ENCODE measurements around the gene TSPAN5. TPM values are rescaled to one million over a fixed set of nuclear protein-coding genes. Genes with fewer than 3 reads are reported as not detected.
A peak's percentile ranks its signal among the peaks of the same experiment; 100 is the strongest.

The TSPAN5 gene
- total and polyA plus RNA-seq, 10 donors: 4.6 to 33.6 (median 22.9) TPM

- Histone ChIP-seq H3K36me3 (no peaks in the 10 kb centered on the region), H3K27ac (peak overlapping the region in 6 of 8 donors; percentile 65 to 89 (median 83)), H3K27me3 (replicated peaks in 1 of 7) (peaks cover 0 to 24% (median 0%) of the 10 kb centered on the region in 7 donors), H3K9me3 (no peaks in the 10 kb centered on the region), H3K4me1 (peaks cover 12 to 64% (median 45%) of the 10 kb centered on the region in 6 donors), H3K4me3 (no peak overlapping the region)
- intact Hi-C loops (cut with DNase I; ENCODE audit: low total_unique reads): no loop called here
- TF ChIP-seq CTCF (IDR thresholded peaks at IDR 0.05 in 8 of 11, conservative IDR thresholded peaks at IDR 0.05 in 3 of 11) (no peak), POLR2AphosphoS5 (IDR thresholded peaks at IDR 0.05) (no peak), POLR2A (IDR thresholded peaks at IDR 0.05) (no peak)
- DNase-seq: no peak
- WGBS, 5 donors: 89 to 95% (median 92%) methylated on average over 4 of the region's 4 CpGs
Observed at GRCh38 chr4:98662055-98662453, 3.6 kb upstream of the TSPAN5 start.

GRCh38 chr4:98661371-98662054 is 3.1 kb upstream of the TSPAN5 start:
- Histone ChIP-seq H3K4me3 (no peak overlapping the region), H3K27me3 (replicated peaks in 1 of 7) (peaks cover 0 to 26% (median 0%) of the 10 kb centered on the region in 7 donors), H3K9me3 (no peaks in the 10 kb centered on the region), H3K36me3 (no peaks in the 10 kb centered on the region), H3K4me1 (peaks cover 12 to 69% (median 50%) of the 10 kb centered on the region in 6 donors), H3K27ac (peak overlapping the region in 5 of 8 donors; percentile 22 to 89 (median 82))
- TF ChIP-seq POLR2AphosphoS5 (IDR thresholded peaks at IDR 0.05) (no peak), CTCF (IDR thresholded peaks at IDR 0.05 in 8 of 11, conservative IDR thresholded peaks at IDR 0.05 in 3 of 11) (no peak), POLR2A (IDR thresholded peaks at IDR 0.05) (no peak)
- no peak for DNase-seq
- intact Hi-C loops (cut with DNase I; ENCODE audit: low total_unique reads): no loop called here
- 85 to 99% (median 93%) methylated on average over 3 of the region's 3 CpGs for WGBS, 5 donors

GRCh38 chr4:98659741-98660462 is 1.5 kb upstream of the TSPAN5 start:
- Histone ChIP-seq H3K4me3 (peak overlapping the region in 5 of 8 donors; percentile 68 to 87 (median 78)), H3K36me3 (no peaks in the 10 kb centered on the region), H3K9me3 (no peaks in the 10 kb centered on the region), H3K27me3 (replicated peaks in 1 of 7) (peaks cover 0 to 26% (median 0%) of the 10 kb centered on the region in 7 donors), H3K27ac (peak overlapping the region in 4 of 8 donors; percentile 83 to 89 (median 86)), H3K4me1 (peaks cover 12 to 84% (median 56%) of the 10 kb centered on the region in 6 donors)
- TF ChIP-seq POLR2A (IDR thresholded peaks at IDR 0.05): no peak
- TF ChIP-seq CTCF (IDR thresholded peaks at IDR 0.05 in 8 of 11, conservative IDR thresholded peaks at IDR 0.05 in 3 of 11): no peak
- TF ChIP-seq POLR2AphosphoS5 (IDR thresholded peaks at IDR 0.05): no peak
- WGBS, 5 donors: 75 to 82% (median 77%) methylated on average over 7 of the region's 7 CpGs
- intact Hi-C loops (cut with DNase I; ENCODE audit: low total_unique reads): loop anchor here (10.0 kb wide), 2 partner anchors 195 to 265 kb away; partner anchors contain the start of gene EIF4E
- DNase-seq: no peak
